Measurements from ENCODE around the gene MECP2.

The MECP2 gene

GRCh38 chrX:154046940-154047610, 50.4 kb downstream of the MECP2 start:
- peak overlapping the region; percentile 88 for H3K27ac ChIP-seq
- no peak for TF ChIP-seq ZFX (IDR thresholded peaks at IDR 0.05; ENCODE audit: borderline replicate concordance)
- TF ChIP-seq, protein P1, sequence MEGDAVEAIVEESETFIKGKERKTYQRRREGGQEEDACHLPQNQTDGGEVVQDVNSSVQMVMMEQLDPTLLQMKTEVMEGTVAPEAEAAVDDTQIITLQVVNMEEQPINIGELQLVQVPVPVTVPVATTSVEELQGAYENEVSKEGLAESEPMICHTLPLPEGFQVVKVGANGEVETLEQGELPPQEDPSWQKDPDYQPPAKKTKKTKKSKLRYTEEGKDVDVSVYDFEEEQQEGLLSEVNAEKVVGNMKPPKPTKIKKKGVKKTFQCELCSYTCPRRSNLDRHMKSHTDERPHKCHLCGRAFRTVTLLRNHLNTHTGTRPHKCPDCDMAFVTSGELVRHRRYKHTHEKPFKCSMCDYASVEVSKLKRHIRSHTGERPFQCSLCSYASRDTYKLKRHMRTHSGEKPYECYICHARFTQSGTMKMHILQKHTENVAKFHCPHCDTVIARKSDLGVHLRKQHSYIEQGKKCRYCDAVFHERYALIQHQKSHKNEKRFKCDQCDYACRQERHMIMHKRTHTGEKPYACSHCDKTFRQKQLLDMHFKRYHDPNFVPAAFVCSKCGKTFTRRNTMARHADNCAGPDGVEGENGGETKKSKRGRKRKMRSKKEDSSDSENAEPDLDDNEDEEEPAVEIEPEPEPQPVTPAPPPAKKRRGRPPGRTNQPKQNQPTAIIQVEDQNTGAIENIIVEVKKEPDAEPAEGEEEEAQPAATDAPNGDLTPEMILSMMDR (IDR thresholded peaks at IDR 0.05) = no peak

DNA sequence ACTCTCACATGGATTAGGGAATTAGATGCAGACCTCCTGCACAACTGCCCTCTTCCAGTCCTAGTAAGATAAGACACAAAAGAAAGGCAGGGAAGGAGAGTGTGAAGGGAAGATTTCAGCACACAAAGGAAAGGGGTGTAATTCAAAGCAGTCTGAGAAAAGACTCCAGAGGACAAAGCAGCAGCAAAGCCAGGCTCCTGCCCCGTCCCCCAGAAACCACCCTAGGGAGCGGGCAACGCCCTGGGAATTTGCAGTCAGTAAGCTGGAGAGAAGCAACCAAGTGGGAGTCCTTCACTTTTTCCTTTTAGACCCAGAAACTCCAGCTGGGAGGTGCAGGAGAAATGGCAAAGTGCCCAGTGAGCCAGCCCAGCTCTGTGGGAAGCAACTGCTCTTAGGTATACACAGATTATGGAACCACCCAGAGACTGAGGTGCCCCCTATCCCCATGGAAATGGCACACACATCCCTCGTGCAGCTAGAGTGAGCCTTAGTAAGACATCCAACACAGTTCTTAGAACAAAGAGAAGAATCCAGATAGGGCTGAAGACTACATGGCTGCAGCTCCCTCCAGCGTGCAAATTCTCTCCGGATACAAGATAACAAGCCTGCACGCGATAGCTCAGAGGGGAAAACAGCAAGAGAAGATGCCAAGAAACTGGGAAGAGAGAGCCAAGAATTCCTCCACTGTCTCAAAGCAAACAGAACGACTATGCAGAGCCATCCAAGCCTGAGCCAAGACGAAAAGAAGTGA, 51.3 kb downstream of the MECP2 start:
- peak overlapping the region; percentile 88 for H3K27ac ChIP-seq
- TF ChIP-seq ZFX (IDR thresholded peaks at IDR 0.05; ENCODE audit: borderline replicate concordance) = no peak
- TF ChIP-seq, protein P1 (IDR thresholded peaks at IDR 0.05) = peak; percentile 35

DNA sequence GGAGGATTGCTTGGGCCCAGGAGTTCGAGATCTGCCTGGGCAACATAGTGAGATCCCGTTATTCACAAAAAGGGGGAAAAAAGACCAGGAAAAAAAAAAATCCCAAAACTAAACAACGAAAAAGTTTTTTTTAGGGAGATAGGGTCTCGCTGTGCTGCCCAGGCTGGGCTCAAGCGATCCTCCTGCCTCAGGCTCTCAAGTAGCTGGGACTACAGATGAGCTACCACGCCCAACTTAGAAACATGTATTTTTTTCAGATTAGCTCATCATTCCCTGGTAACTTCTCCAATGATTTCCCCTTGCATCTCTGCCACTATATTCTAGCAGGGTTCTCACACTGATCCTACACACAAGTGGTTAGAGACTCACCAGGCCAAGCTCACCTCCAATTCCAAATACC, 53.4 kb downstream of the MECP2 start:
- H3K27ac ChIP-seq = no peak overlapping the region
- TF ChIP-seq, protein P1 (IDR thresholded peaks at IDR 0.05) = no peak
- TF ChIP-seq ZFX (IDR thresholded peaks at IDR 0.05; ENCODE audit: borderline replicate concordance) = no peak

DNA sequence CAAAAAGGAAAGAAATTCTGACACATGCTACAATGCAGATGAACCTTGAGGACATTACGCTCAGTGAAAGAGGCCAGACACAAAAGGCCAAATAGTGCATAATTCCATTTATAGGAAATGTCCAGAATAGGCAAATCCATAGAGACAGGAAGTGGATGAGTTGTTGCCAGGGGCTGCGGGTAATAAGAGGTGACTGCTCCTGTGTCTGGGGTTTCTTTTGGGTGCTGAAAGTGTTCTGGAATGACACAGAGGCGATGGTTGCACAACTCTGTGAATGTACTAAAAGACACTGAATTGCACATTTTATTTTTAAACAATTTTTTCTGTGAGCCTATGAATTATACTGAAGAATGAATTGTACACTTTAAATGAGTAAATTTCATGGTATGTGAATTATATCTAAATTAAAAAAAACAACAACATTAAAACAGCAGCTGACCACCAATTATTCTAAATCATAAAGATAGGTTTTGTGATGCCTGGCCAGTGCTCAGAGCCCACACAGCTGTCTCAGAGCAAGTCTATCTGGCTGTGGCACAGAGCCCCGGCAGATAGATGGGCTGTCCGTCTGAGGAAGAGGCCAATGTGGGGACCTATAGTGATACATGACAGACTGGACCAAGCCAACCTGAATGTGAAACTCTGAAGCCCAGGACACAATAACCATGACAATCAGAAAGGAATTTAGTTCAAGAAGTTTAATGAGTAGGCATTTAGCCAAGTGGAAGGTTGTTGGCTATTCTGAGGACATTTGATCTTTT, 54.3 kb downstream of the MECP2 start:
- TF ChIP-seq, protein P1 (IDR thresholded peaks at IDR 0.05) = no peak
- TF ChIP-seq ZFX (IDR thresholded peaks at IDR 0.05; ENCODE audit: borderline replicate concordance) = no peak
- no peak overlapping the region for H3K27ac ChIP-seq

DNA sequence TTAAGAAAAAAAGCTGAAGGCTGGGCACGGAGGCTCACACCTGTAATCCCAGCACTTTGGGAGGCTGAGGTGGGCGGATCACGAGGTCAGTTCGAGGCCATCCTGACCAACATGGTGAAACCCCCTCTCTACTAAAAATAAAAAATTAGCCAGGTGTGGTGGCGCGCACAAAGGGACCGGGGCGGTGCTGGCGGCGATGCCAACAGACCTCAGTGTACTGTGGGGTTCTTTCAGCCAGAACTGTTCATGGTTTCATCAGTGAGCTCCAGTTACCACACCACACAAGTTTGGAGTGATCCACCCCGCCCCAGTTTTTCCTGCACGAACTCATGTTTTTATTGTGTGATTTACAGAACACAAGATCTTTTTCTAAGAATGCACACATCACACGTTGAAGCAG, 56.7 kb downstream of the MECP2 start:
- TF ChIP-seq, protein P1 (IDR thresholded peaks at IDR 0.05) = no peak
- no peak for TF ChIP-seq ZFX (IDR thresholded peaks at IDR 0.05; ENCODE audit: borderline replicate concordance)
- no peak overlapping the region for H3K27ac ChIP-seq

GRCh38 chrX:154040307-154040756, 57.2 kb downstream of the MECP2 start:
- no peak overlapping the region for H3K27ac ChIP-seq
- no peak for TF ChIP-seq ZFX (IDR thresholded peaks at IDR 0.05; ENCODE audit: borderline replicate concordance)
- TF ChIP-seq, protein P1 (IDR thresholded peaks at IDR 0.05) = no peak

All from 22Rv1 (cell line).